Right renal cortex interstitium (tissue), 3 donors: Measurements from ENCODE around the gene PRRT1B. TPM values are rescaled to one million over a fixed set of nuclear protein-coding genes. Genes with fewer than 3 reads are reported as not detected.
"Not testable (repeated sequence)": the region's sequence is repeated elsewhere in the genome, so short reads cannot be mapped to it uniquely, and the experiment has no call there.

Experiments used
- DNase-seq, 3 donors: peaks; one replicate each; pipeline ENCODE4 v3.0.0-alpha.2; 2013; ENCODE audit warnings: low read depth in 3 of 3, low spot score in 2 of 3
- polyA plus RNA-seq, 3 donors: library from polyadenylated mRNA; unstranded; fragments of 120-200 nt; gene quantifications; one replicate each; pipeline ENCODE4 v1.2.1, GENCODE V29; 2013; ENCODE audit not compliant: insufficient read length in 3 of 3

Gene PRRT1B
- polyA plus RNA-seq, 3 donors = 0.25 to 1.0 (median 0.72) TPM

- no peak for DNase-seq
These were observed 1.2 kb downstream of the PRRT1B start for GRCh38 chr9:131546336-131547084.

- not testable (repeated sequence) for DNase-seq
These were observed 3.9 kb downstream of the PRRT1B start for GRCh38 chr9:131549186-131549585.

GRCh38 chr9:131550465-131550864 is 5.1 kb downstream of the PRRT1B start:
- not testable (repeated sequence) for DNase-seq

GRCh38 chr9:131552030-131552429 is 6.7 kb downstream of the PRRT1B start:
- no peak for DNase-seq

GRCh38 chr9:131554087-131554842 is 8.9 kb downstream of the PRRT1B start:
- no peak for DNase-seq

- DNase-seq = no peak
These were observed 9.6 kb downstream of the PRRT1B start for GRCh38 chr9:131554843-131555351.

GRCh38 chr9:131555841-131556673 is 10.7 kb downstream of the PRRT1B start:
- DNase-seq = no peak

- DNase-seq = no peak
These were observed 12.7 kb downstream of the PRRT1B start for GRCh38 chr9:131557855-131558548.

- DNase-seq = no peak
These were observed 14.2 kb downstream of the PRRT1B start for GRCh38 chr9:131559421-131560000.

- no peak for DNase-seq
These were observed 17.0 kb downstream of the PRRT1B start for GRCh38 chr9:131562032-131562959.

- no peak for DNase-seq
These were observed 20.0 kb downstream of the PRRT1B start for GRCh38 chr9:131565369-131565768.

GRCh38 chr9:131566158-131566557 is 20.8 kb downstream of the PRRT1B start:
- no peak for DNase-seq

- DNase-seq = no peak
These were observed 22.6 kb downstream of the PRRT1B start for GRCh38 chr9:131567910-131568309.

- no peak for DNase-seq
These were observed 29.7 kb downstream of the PRRT1B start for GRCh38 chr9:131574730-131575640.

GRCh38 chr9:131575946-131576853 is 30.9 kb downstream of the PRRT1B start:
- no peak for DNase-seq
